ENCODE measurements around the gene NACAD.

GRCh38 chr7:45122975-45123860, 34.4 kb upstream of the NACAD start:
- TF ChIP-seq, protein P1, sequence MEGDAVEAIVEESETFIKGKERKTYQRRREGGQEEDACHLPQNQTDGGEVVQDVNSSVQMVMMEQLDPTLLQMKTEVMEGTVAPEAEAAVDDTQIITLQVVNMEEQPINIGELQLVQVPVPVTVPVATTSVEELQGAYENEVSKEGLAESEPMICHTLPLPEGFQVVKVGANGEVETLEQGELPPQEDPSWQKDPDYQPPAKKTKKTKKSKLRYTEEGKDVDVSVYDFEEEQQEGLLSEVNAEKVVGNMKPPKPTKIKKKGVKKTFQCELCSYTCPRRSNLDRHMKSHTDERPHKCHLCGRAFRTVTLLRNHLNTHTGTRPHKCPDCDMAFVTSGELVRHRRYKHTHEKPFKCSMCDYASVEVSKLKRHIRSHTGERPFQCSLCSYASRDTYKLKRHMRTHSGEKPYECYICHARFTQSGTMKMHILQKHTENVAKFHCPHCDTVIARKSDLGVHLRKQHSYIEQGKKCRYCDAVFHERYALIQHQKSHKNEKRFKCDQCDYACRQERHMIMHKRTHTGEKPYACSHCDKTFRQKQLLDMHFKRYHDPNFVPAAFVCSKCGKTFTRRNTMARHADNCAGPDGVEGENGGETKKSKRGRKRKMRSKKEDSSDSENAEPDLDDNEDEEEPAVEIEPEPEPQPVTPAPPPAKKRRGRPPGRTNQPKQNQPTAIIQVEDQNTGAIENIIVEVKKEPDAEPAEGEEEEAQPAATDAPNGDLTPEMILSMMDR (IDR thresholded peaks at IDR 0.05; ENCODE audit: low read depth, low read length, poor library complexity, severe bottlenecking) = no peak
- no peak for TF ChIP-seq EZH2phosphoT487 (IDR thresholded peaks at IDR 0.05; ENCODE audit: borderline replicate concordance, low read length)

Data from DOHH2 (cell line).